ENCODE measurements around the gene TMEM222. TPM values are rescaled to one million over a fixed set of nuclear protein-coding genes. Genes with fewer than 3 reads are reported as not detected.

Gene TMEM222
- 17.1 and 22.6 TPM in 2 replicates for total RNA-seq

GRCh38 chr1:27321813-27322568 lies at the start of gene TMEM222:
Gene TMEM222 (plus strand): TSS chr1:27322163. CDS start chr1:27322198, 35 bp downstream.

GRCh38 chr1:27341525-27342252 lies 19.7 kb downstream of the TMEM222 start, which contains the start of gene SYTL1:
Gene SYTL1 (plus strand): TSS chr1:27342022. CDS start chr1:27345335, 3,313 bp downstream.

DNA sequence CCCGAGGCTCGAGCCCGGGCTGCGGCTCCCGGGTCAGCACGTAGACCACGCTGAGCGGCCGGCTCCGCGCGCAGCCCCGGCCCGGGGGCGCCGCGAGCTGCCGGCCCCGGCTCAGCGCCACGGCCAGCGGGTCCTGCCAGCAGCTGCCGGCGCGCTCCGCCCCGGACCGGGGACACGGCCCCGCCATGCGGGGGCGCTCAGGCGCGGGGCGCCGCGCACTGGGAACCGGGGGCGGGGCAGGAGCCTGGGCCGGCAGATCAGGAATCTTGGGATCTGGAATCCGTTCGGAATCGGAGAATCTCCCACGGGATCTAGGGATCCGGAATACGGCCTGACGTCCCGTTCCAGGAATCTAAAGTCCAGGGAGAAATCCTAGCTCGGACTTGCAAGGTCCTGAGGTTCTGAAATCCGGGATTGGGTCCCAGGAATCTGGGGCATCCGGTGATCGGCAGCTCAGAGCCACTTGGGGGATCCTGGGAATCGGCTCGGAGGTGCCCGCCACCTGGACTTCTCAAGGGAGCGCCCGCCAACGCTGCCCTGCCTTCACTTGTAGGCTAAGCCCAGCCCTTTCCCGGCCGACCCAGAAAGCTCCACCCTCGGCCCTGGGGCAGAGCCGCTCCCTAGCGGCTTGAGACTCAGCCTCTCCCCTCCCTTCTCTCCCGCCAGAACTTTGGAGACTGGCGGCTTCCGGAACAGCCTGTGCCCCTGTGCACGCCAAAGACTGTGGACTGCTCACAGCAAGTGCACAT lies 44.6 kb downstream of the TMEM222 start, which contains the start of gene MAP3K6:
Gene MAP3K6 (minus strand): TSS at position 551 of the 749 bp plus-strand sequence. CDS start 364 bp downstream, at position 187.

GRCh38 chr1:27374362-27375086 lies 52.6 kb downstream of the TMEM222 start, which contains the start of gene FCN3:
Gene FCN3 (minus strand): TSS chr1:27374824. CDS start chr1:27374818, 6 bp downstream.

DNA sequence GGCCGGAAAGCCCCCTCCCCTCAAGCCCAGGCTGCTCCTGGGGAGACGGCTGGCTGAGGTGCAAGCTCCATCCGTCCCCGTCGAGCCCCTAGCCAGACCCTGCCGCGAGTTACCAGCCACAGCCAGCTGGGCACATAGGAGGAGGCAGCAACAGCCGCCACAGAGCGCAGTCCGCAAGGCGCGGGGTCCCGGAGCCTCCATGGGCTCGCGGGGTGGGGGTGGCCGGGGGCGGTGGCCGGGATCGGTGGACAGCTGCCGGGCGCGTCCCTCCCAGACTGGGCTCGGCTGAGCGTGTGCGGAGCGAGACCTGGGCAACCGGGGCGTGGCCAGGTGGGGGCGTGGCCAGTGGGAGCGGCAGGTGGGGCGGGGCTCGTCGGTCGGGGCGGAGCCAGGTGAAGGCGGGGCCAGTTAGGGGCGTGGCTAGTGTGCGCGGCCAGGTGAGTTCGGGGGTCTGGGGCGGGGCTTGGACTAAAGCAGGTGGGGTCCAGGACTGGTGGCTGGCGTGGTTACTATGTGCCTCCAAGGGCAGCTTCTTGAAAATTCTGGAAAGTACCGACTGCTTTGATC lies 61.2 kb downstream of the TMEM222 start, which contains the start of gene CD164L2:
Gene CD164L2 (minus strand): TSS at position 295 of the 567 bp plus-strand sequence. CDS start 94 bp downstream, at position 201.

Other genes with a start within 250 kb of the TMEM222 start
- gene SLC9A1, start 167.0 kb upstream of the TMEM222 start, total RNA-seq = 2.9 and 3.4 TPM in 2 replicates
- 19.0 and 21.4 TPM in 2 replicates for gene WDTC1, start 87.5 kb upstream of the TMEM222 start, total RNA-seq
- gene SYTL1, start 19.9 kb downstream of the TMEM222 start, total RNA-seq = under 0.01 TPM in 1 of 2 replicates, not detected in the other
- gene MAP3K6, start 44.8 kb downstream of the TMEM222 start, total RNA-seq = 8.2 and 17.8 TPM in 2 replicates
- not detected in 2 replicates for gene FCN3, start 52.7 kb downstream of the TMEM222 start, total RNA-seq
- gene CD164L2, start 61.2 kb downstream of the TMEM222 start, total RNA-seq = not detected in 2 replicates
- gene GPR3, start 70.5 kb downstream of the TMEM222 start, total RNA-seq = 0.56 and 0.58 TPM in 2 replicates
- gene WASF2, start 168.0 kb downstream of the TMEM222 start, total RNA-seq = 13.5 and 14.2 TPM in 2 replicates

Data from regular cardiac myocyte (primary cell).